Measurements from ENCODE around the gene C18orf63.

- TF ChIP-seq CTCF (IDR thresholded peaks at IDR 0.05) (no peak), POLR2A (IDR thresholded peaks at IDR 0.05) (no peak)
These were observed 10.6 kb downstream of the C18orf63 start for GRCh38 chr18:74326231-74326630.
